Measurements from ENCODE around the gene PSMA7.

The PSMA7 gene

GRCh38 chr20:62096421-62097380 is 46.5 kb downstream of the PSMA7 start:
- TF ChIP-seq, protein P1, sequence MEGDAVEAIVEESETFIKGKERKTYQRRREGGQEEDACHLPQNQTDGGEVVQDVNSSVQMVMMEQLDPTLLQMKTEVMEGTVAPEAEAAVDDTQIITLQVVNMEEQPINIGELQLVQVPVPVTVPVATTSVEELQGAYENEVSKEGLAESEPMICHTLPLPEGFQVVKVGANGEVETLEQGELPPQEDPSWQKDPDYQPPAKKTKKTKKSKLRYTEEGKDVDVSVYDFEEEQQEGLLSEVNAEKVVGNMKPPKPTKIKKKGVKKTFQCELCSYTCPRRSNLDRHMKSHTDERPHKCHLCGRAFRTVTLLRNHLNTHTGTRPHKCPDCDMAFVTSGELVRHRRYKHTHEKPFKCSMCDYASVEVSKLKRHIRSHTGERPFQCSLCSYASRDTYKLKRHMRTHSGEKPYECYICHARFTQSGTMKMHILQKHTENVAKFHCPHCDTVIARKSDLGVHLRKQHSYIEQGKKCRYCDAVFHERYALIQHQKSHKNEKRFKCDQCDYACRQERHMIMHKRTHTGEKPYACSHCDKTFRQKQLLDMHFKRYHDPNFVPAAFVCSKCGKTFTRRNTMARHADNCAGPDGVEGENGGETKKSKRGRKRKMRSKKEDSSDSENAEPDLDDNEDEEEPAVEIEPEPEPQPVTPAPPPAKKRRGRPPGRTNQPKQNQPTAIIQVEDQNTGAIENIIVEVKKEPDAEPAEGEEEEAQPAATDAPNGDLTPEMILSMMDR (IDR thresholded peaks at IDR 0.05; ENCODE audit: poor library complexity, severe bottlenecking), result no peak
- Histone ChIP-seq H3K36me3 (ENCODE audit: low read depth) (no peaks in the 10 kb centered on the region), H3K9me3 (ENCODE audit: severe bottlenecking) (peaks cover 11% of the 10 kb centered on the region), H3K27ac (ENCODE audit: poor library complexity, severe bottlenecking) (no peak overlapping the region), H3K27me3 (ENCODE audit: insufficient read depth, poor library complexity, severe bottlenecking) (peaks cover 6% of the 10 kb centered on the region), H3K4me1 (ENCODE audit: insufficient read depth, poor library complexity, severe bottlenecking) (no peaks in the 10 kb centered on the region), H3K4me3 (ENCODE audit: severe bottlenecking) (no peak overlapping the region)
- DNase-seq (ENCODE audit: low spot score) (peak; percentile 84), ATAC-seq (ENCODE audit: low read depth) (no peak)

DNA sequence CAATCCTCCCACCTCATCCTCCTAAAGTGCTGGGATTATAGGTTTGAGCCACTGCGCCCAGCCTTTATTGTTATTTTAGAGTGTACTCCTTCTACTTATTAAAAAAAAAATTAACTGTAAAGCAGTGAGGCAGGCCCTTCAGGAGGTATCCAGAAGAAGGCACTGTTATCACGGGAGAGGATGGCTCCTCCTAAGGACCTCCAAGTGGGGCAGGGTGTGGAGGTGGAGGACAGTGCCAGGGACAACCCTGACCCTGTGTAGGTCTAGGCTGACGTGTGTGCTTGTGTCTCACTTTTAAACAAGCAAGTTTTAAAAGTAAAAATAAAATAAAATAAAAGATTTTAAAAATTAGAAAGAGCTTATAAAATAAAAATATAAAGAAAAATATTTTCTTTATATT is 53.8 kb downstream of the PSMA7 start:
- no peak overlapping the region for H3K4me3 ChIP-seq (ENCODE audit: severe bottlenecking)
- H3K27ac ChIP-seq (ENCODE audit: poor library complexity, severe bottlenecking), result no peak overlapping the region
- TF ChIP-seq, protein P1 (IDR thresholded peaks at IDR 0.05; ENCODE audit: poor library complexity, severe bottlenecking), result no peak
- H3K27me3 ChIP-seq (ENCODE audit: insufficient read depth, poor library complexity, severe bottlenecking), result peaks cover 20% of the 10 kb centered on the region
- no peaks in the 10 kb centered on the region for H3K4me1 ChIP-seq (ENCODE audit: insufficient read depth, poor library complexity, severe bottlenecking)
- H3K36me3 ChIP-seq (ENCODE audit: low read depth), result no peaks in the 10 kb centered on the region
- DNase-seq (ENCODE audit: low spot score) (no peak), ATAC-seq (ENCODE audit: low read depth) (no peak)
- no peaks in the 10 kb centered on the region for H3K9me3 ChIP-seq (ENCODE audit: severe bottlenecking)

DNA sequence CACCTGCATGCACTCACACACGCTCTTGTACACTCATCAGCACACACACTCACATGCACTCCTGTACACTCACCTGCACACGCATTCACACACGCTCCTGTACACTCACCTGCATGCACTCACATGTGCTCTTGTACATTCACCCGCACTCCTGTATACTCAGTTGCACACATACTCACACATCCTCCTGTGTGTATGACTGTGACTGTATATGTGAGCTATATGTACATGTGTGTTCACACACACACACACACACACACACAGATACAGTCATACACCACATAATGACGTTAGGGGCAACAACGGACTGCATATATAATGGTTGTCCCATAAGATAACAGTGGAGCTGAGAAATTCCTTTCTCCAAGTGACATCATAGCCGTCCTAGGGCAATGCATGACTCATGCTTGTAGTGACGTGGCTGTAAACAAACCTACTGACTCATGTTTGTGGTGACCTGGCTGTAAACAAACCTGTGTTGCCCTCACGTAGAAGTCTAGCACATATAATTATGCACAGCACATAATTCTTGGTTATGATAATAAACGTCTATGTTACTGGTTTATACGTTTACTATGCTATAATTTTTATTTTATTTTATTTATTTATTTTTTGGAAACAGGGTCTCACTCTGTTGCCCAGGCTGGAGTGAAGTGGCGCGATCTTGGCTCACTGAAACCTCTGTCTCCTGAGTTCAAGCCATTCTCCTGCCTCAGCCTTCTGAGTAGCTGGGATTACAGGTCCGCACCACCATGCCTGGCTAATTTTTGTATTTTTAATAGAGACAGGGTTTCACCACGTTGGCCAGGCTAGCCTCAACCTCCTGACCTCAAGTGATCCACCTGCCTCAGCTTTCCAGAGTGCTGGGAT is 54.7 kb downstream of the PSMA7 start:
- Histone ChIP-seq H3K27me3 (ENCODE audit: insufficient read depth, poor library complexity, severe bottlenecking) (peaks cover 24% of the 10 kb centered on the region), H3K4me1 (ENCODE audit: insufficient read depth, poor library complexity, severe bottlenecking) (no peaks in the 10 kb centered on the region), H3K9me3 (ENCODE audit: severe bottlenecking) (no peaks in the 10 kb centered on the region), H3K4me3 (ENCODE audit: severe bottlenecking) (no peak overlapping the region), H3K36me3 (ENCODE audit: low read depth) (no peaks in the 10 kb centered on the region), H3K27ac (ENCODE audit: poor library complexity, severe bottlenecking) (no peak overlapping the region)
- ATAC-seq (ENCODE audit: low read depth) (peak; percentile 83), DNase-seq (ENCODE audit: low spot score) (no peak)
- TF ChIP-seq, protein P1 (IDR thresholded peaks at IDR 0.05; ENCODE audit: poor library complexity, severe bottlenecking), result no peak

- no peak for DNase-seq (ENCODE audit: low spot score)
- no peak overlapping the region for H3K27ac ChIP-seq (ENCODE audit: poor library complexity, severe bottlenecking)
- ATAC-seq (ENCODE audit: low read depth), result no peak
- H3K4me3 ChIP-seq (ENCODE audit: severe bottlenecking), result no peak overlapping the region
- TF ChIP-seq, protein P1 (IDR thresholded peaks at IDR 0.05; ENCODE audit: poor library complexity, severe bottlenecking), result no peak
- H3K4me1 ChIP-seq (ENCODE audit: insufficient read depth, poor library complexity, severe bottlenecking), result no peaks in the 10 kb centered on the region
- H3K27me3 ChIP-seq (ENCODE audit: insufficient read depth, poor library complexity, severe bottlenecking), result peaks cover 24% of the 10 kb centered on the region
- H3K36me3 ChIP-seq (ENCODE audit: low read depth), result no peaks in the 10 kb centered on the region
- H3K9me3 ChIP-seq (ENCODE audit: severe bottlenecking), result no peaks in the 10 kb centered on the region
Measured at GRCh38 chr20:62087632-62088031, 55.6 kb downstream of the PSMA7 start.

Measured in RWPE2 (cell line).